Measurements from ENCODE around the gene OR2T33.
"Not testable (repeated sequence)": the region's sequence is repeated elsewhere in the genome, so short reads cannot be mapped to it uniquely, and the experiment has no call there.

The OR2T33 gene

GRCh38 chr1:248303324-248303723 lies 25.5 kb upstream of the OR2T33 start, which contains the start of gene OR2T12:
TSS of gene OR2T12 (minus strand) at chr1:248303424. CDS start at chr1:248295578, 7,846 bp downstream.
- Histone ChIP-seq H3K9me3 (ENCODE audit: severe bottlenecking) (no peaks in the 10 kb centered on the region), H3K4me1 (ENCODE audit: insufficient read depth, poor library complexity, severe bottlenecking) (no peaks in the 10 kb centered on the region), H3K36me3 (ENCODE audit: low read depth) (no peaks in the 10 kb centered on the region), H3K27ac (ENCODE audit: poor library complexity, severe bottlenecking) (no peak within 1 kb of the TSS), H3K4me3 (ENCODE audit: severe bottlenecking) (no peak within 1 kb of the TSS), H3K27me3 (ENCODE audit: insufficient read depth, poor library complexity, severe bottlenecking) (no peaks in the 10 kb centered on the region)
- no peak for TF ChIP-seq CTCF (IDR thresholded peaks at IDR 0.05; ENCODE audit: poor library complexity, severe bottlenecking)
- DNase-seq (ENCODE audit: low spot score), result no peak
- ATAC-seq (ENCODE audit: low read depth), result no peak

- Histone ChIP-seq H3K4me3 (ENCODE audit: severe bottlenecking) (no peak overlapping the region), H3K4me1 (ENCODE audit: insufficient read depth, poor library complexity, severe bottlenecking) (no peaks in the 10 kb centered on the region), H3K36me3 (ENCODE audit: low read depth) (no peaks in the 10 kb centered on the region), H3K27me3 (ENCODE audit: insufficient read depth, poor library complexity, severe bottlenecking) (no peaks in the 10 kb centered on the region), H3K9me3 (ENCODE audit: severe bottlenecking) (no peaks in the 10 kb centered on the region), H3K27ac (ENCODE audit: poor library complexity, severe bottlenecking) (no peak overlapping the region)
- TF ChIP-seq CTCF (IDR thresholded peaks at IDR 0.05; ENCODE audit: poor library complexity, severe bottlenecking), result no peak
- DNase-seq (ENCODE audit: low spot score) (no peak), ATAC-seq (ENCODE audit: low read depth) (no peak)
Observed at GRCh38 chr1:248288391-248288790, 10.6 kb upstream of the OR2T33 start.

- H3K4me1 ChIP-seq (ENCODE audit: insufficient read depth, poor library complexity, severe bottlenecking); H3K36me3 ChIP-seq (ENCODE audit: low read depth); DNase-seq (ENCODE audit: low spot score); H3K4me3 ChIP-seq (ENCODE audit: severe bottlenecking); ATAC-seq (ENCODE audit: low read depth); H3K27ac ChIP-seq (ENCODE audit: poor library complexity, severe bottlenecking); H3K9me3 ChIP-seq (ENCODE audit: severe bottlenecking); H3K27me3 ChIP-seq (ENCODE audit: insufficient read depth, poor library complexity, severe bottlenecking): not testable (repeated sequence)
Observed at GRCh38 chr1:248273225-248273624, 4.6 kb downstream of the OR2T33 start.

GRCh38 chr1:248268178-248268577 lies 9.6 kb downstream of the OR2T33 start:
- DNase-seq (ENCODE audit: low spot score) (no peak), ATAC-seq (ENCODE audit: low read depth) (no peak)
- H3K9me3 ChIP-seq (ENCODE audit: severe bottlenecking), result no peaks in the 10 kb centered on the region
- no peaks in the 10 kb centered on the region for H3K36me3 ChIP-seq (ENCODE audit: low read depth)
- H3K4me1 ChIP-seq (ENCODE audit: insufficient read depth, poor library complexity, severe bottlenecking), result no peaks in the 10 kb centered on the region
- no peak overlapping the region for H3K4me3 ChIP-seq (ENCODE audit: severe bottlenecking)
- no peak overlapping the region for H3K27ac ChIP-seq (ENCODE audit: poor library complexity, severe bottlenecking)
- no peaks in the 10 kb centered on the region for H3K27me3 ChIP-seq (ENCODE audit: insufficient read depth, poor library complexity, severe bottlenecking)
- TF ChIP-seq CTCF (IDR thresholded peaks at IDR 0.05; ENCODE audit: poor library complexity, severe bottlenecking), result no peak

GRCh38 chr1:248259309-248259708 lies 18.5 kb downstream of the OR2T33 start:
- H3K4me3 ChIP-seq (ENCODE audit: severe bottlenecking); H3K36me3 ChIP-seq (ENCODE audit: low read depth); H3K4me1 ChIP-seq (ENCODE audit: insufficient read depth, poor library complexity, severe bottlenecking); DNase-seq (ENCODE audit: low spot score); ATAC-seq (ENCODE audit: low read depth); H3K27ac ChIP-seq (ENCODE audit: poor library complexity, severe bottlenecking); H3K27me3 ChIP-seq (ENCODE audit: insufficient read depth, poor library complexity, severe bottlenecking); H3K9me3 ChIP-seq (ENCODE audit: severe bottlenecking): not testable (repeated sequence)

GRCh38 chr1:248243204-248243603 lies 34.6 kb downstream of the OR2T33 start:
- DNase-seq (ENCODE audit: low spot score), result no peak

More at GRCh38 chr1:248243204-248243603, 34.6 kb downstream of the OR2T33 start:
- TF ChIP-seq CTCF (IDR thresholded peaks at IDR 0.05; ENCODE audit: poor library complexity, severe bottlenecking), result peak; percentile 61
- Histone ChIP-seq H3K27me3 (ENCODE audit: insufficient read depth, poor library complexity, severe bottlenecking) (no peaks in the 10 kb centered on the region), H3K9me3 (ENCODE audit: severe bottlenecking) (no peaks in the 10 kb centered on the region), H3K4me3 (ENCODE audit: severe bottlenecking) (no peak overlapping the region), H3K36me3 (ENCODE audit: low read depth) (no peaks in the 10 kb centered on the region), H3K4me1 (ENCODE audit: insufficient read depth, poor library complexity, severe bottlenecking) (no peaks in the 10 kb centered on the region), H3K27ac (ENCODE audit: poor library complexity, severe bottlenecking) (no peak overlapping the region)
- ATAC-seq (ENCODE audit: low read depth), result no peak

All from RWPE2 (cell line).